SK-N-SH treated with all-trans-retinoic acid at 6 μM for 48 hours (cell line): ENCODE data around the gene ITGB1BP1.

Source experiments
- ATAC-seq: fragments of 200-7000 bp; cut with Tn5 transposase; 3 replicates; pipeline ENCODE4 v1.9.1; 2020; ENCODE audit warnings: mild to moderate bottlenecking, moderate library complexity
- ARNTL ChIP-seq: fragments of 450-650 bp; formaldehyde crosslinking; IDR thresholded peaks from 2 replicates; pipeline ENCODE4 v1.5.0; 2020; ENCODE audit warnings: low read depth, mild to moderate bottlenecking, moderate library complexity, borderline replicate concordance
- BACH2 ChIP-seq: fragments of 250-450 bp; sonication (Bioruptor Pico); IDR thresholded peaks from 2 replicates; pipeline ENCODE4 v1.9.0; 2021; ENCODE audit warnings: mild to moderate bottlenecking, borderline replicate concordance
- CREB5 ChIP-seq: fragments of 250-450 bp; sonication (Bioruptor Pico); IDR thresholded peaks from 2 replicates; pipeline ENCODE4 v1.5.1; 2020; ENCODE audit warnings: low read depth, mild to moderate bottlenecking, moderate library complexity
- CSRNP3 ChIP-seq: fragments of 250-450 bp; sonication (Bioruptor Pico); IDR thresholded peaks from 2 replicates; pipeline ENCODE4 v1.5.1; 2021; ENCODE audit warnings: mild to moderate bottlenecking, moderate library complexity
- ISL1 ChIP-seq: fragments of 250-450 bp; sonication (Bioruptor Pico); IDR thresholded peaks from 2 replicates; pipeline ENCODE4 v2.1.2; 2022; ENCODE audit warnings: mild to moderate bottlenecking, moderate library complexity
- PPARA ChIP-seq: fragments of 250-450 bp; sonication (Bioruptor Pico); IDR thresholded peaks from 2 replicates; pipeline ENCODE4 v1.5.0; 2020; ENCODE audit warnings: mild to moderate bottlenecking, borderline replicate concordance
- RARB ChIP-seq: fragments of 250-450 bp; sonication (Bioruptor Pico); IDR thresholded peaks from 2 replicates; pipeline ENCODE4 v1.8.0; 2021; ENCODE audit warnings: mild to moderate bottlenecking, moderate library complexity
- SNAI2 ChIP-seq: fragments of 250-450 bp; sonication (Bioruptor Pico); IDR thresholded peaks from 2 replicates; pipeline ENCODE4 v1.5.0; 2020; ENCODE audit warnings: mild to moderate bottlenecking, moderate library complexity
- TCF4 ChIP-seq: fragments of 250-450 bp; sonication (Bioruptor Pico); IDR thresholded peaks from 2 replicates; pipeline ENCODE4 v1.8.0; 2021; ENCODE audit warnings: mild to moderate bottlenecking, moderate library complexity, borderline replicate concordance
- TOX ChIP-seq: fragments of 250-450 bp; sonication (Bioruptor Pico); IDR thresholded peaks from 2 replicates; pipeline ENCODE4 v1.8.0; 2021; ENCODE audit warnings: mild to moderate bottlenecking, moderate library complexity, borderline replicate concordance
- TSHZ2 ChIP-seq: fragments of 250-450 bp; sonication (Bioruptor Pico); IDR thresholded peaks from 2 replicates; pipeline ENCODE4 v1.5.0; 2020; ENCODE audit warnings: mild to moderate bottlenecking, moderate library complexity
- ZC3H10 ChIP-seq: fragments of 250-450 bp; sonication (Bioruptor Pico); IDR thresholded peaks from 2 replicates; pipeline ENCODE4 v1.5.1; 2021; ENCODE audit warnings: mild to moderate bottlenecking, moderate library complexity
- ZFP3 ChIP-seq: fragments of 250-450 bp; sonication (Bioruptor Pico); IDR thresholded peaks from 2 replicates; pipeline ENCODE4 v1.5.0; 2020; ENCODE audit warnings: mild to moderate bottlenecking, moderate library complexity
- ZFP30 ChIP-seq: fragments of 450-650 bp; formaldehyde crosslinking; IDR thresholded peaks from 2 replicates; pipeline ENCODE4 v1.5.0; 2022; ENCODE audit warnings: mild to moderate bottlenecking, moderate library complexity
- ZNF565 ChIP-seq: fragments of 450-650 bp; formaldehyde crosslinking; conservative IDR thresholded peaks from 2 replicates; pipeline ENCODE4 v1.5.0; 2020; ENCODE audit warnings: low read depth, mild to moderate bottlenecking, moderate library complexity
- ZNF70 ChIP-seq: fragments of 450-650 bp; formaldehyde crosslinking; IDR thresholded peaks from 2 replicates; pipeline ENCODE4 v1.5.0; 2020; ENCODE audit warnings: mild to moderate bottlenecking, moderate library complexity
- TF ChIP-seq, protein P1 (sequence below): fragments of 250-450 bp; sonication (Bioruptor Pico); IDR thresholded peaks from 2 replicates; pipeline ENCODE4 v1.8.0; 2020; ENCODE audit warnings: mild to moderate bottlenecking, moderate library complexity, borderline replicate concordance
- TF ChIP-seq, protein P2 (sequence below): fragments of 250-450 bp; sonication (Bioruptor Pico); IDR thresholded peaks from 2 replicates; pipeline ENCODE4 v1.8.0; 2021; ENCODE audit warnings: low read depth, mild to moderate bottlenecking, moderate library complexity, borderline replicate concordance

Gene ITGB1BP1

GRCh38 chr2:9392898-9393765 is 30.2 kb downstream of the ITGB1BP1 start (continued):
- TF ChIP-seq CSRNP3, result no peak

GRCh38 chr2:9391961-9392720 is 31.2 kb downstream of the ITGB1BP1 start:
- TF ChIP-seq ZNF70 (CRISPR knock-in tag) (no peak), ZNF565 (CRISPR knock-in tag) (no peak), SNAI2 (CRISPR knock-in tag) (no peak), ZFP3 (CRISPR knock-in tag) (no peak), CSRNP3 (no peak), TOX (CRISPR knock-in tag) (no peak), ARNTL (CRISPR knock-in tag) (no peak), ISL1 (CRISPR knock-in tag) (no peak), TCF4 (CRISPR knock-in tag) (no peak), CREB5 (CRISPR knock-in tag) (no peak), RARB (CRISPR knock-in tag) (no peak), ZC3H10 (CRISPR knock-in tag) (no peak), PPARA (CRISPR knock-in tag) (no peak), ZFP30 (no peak), TSHZ2 (CRISPR knock-in tag) (no peak), BACH2 (CRISPR knock-in tag) (no peak)
- TF ChIP-seq, protein P1, sequence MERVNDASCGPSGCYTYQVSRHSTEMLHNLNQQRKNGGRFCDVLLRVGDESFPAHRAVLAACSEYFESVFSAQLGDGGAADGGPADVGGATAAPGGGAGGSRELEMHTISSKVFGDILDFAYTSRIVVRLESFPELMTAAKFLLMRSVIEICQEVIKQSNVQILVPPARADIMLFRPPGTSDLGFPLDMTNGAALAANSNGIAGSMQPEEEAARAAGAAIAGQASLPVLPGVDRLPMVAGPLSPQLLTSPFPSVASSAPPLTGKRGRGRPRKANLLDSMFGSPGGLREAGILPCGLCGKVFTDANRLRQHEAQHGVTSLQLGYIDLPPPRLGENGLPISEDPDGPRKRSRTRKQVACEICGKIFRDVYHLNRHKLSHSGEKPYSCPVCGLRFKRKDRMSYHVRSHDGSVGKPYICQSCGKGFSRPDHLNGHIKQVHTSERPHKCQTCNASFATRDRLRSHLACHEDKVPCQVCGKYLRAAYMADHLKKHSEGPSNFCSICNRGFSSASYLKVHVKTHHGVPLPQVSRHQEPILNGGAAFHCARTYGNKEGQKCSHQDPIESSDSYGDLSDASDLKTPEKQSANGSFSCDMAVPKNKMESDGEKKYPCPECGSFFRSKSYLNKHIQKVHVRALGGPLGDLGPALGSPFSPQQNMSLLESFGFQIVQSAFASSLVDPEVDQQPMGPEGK, result no peak
- TF ChIP-seq, protein P2, sequence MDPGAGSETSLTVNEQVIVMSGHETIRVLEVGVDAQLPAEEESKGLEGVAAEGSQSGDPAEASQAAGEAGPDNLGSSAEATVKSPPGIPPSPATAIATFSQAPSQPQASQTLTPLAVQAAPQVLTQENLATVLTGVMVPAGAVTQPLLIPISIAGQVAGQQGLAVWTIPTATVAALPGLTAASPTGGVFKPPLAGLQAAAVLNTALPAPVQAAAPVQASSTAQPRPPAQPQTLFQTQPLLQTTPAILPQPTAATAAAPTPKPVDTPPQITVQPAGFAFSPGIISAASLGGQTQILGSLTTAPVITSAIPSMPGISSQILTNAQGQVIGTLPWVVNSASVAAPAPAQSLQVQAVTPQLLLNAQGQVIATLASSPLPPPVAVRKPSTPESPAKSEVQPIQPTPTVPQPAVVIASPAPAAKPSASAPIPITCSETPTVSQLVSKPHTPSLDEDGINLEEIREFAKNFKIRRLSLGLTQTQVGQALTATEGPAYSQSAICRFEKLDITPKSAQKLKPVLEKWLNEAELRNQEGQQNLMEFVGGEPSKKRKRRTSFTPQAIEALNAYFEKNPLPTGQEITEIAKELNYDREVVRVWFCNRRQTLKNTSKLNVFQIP, result no peak
- ATAC-seq, result no peak
